ENCODE results near the gene HSF2.

GRCh38 chr6:122361314-122361979 lies 38.0 kb upstream of the HSF2 start:
- TF ChIP-seq CTCF (IDR thresholded peaks at IDR 0.05; ENCODE audit: low read depth, low read length, missing input control) (no peak), GABPA (IDR thresholded peaks at IDR 0.05 in 1 of 2, conservative IDR thresholded peaks at IDR 0.05 in 1 of 2) (no peak), ZBTB33 (IDR thresholded peaks at IDR 0.05) (no peak), HNF4G (IDR thresholded peaks at IDR 0.05) (no peak), EGR1 (IDR thresholded peaks at IDR 0.05; ENCODE audit: low read depth in 2 of 2) (no peak), MAX (IDR thresholded peaks at IDR 0.05) (no peak), TAF1 (conservative IDR thresholded peaks at IDR 0.05) (no peak), REST (IDR thresholded peaks at IDR 0.05) (no peak), YY1 (IDR thresholded peaks at IDR 0.05) (no peak), FOXA1 (IDR thresholded peaks at IDR 0.05) (no peak), RAD21 (IDR thresholded peaks at IDR 0.05) (no peak)

Measured in liver (tissue), 3 donors.